Right kidney (tissue), 1 donor: ENCODE results near the gene OTULIN.

Experiments used
- DNase-seq: peaks from one replicate; pipeline ENCODE4 v3.0.0-alpha.2; 2016

OTULIN gene

GRCh38 chr5:14720236-14720923 is 55.9 kb downstream of the OTULIN start:
- no peak for DNase-seq

GRCh38 chr5:14721990-14722656 is 57.6 kb downstream of the OTULIN start:
- no peak for DNase-seq

GRCh38 chr5:14722923-14723322 is 58.4 kb downstream of the OTULIN start:
- DNase-seq = no peak

GRCh38 chr5:14723701-14724132 is 59.2 kb downstream of the OTULIN start:
- DNase-seq = no peak

- DNase-seq = no peak
Measured at GRCh38 chr5:14724633-14725032, 60.1 kb downstream of the OTULIN start.

GRCh38 chr5:14726066-14726838 is 61.7 kb downstream of the OTULIN start:
- no peak for DNase-seq

GRCh38 chr5:14727428-14727865 is 62.9 kb downstream of the OTULIN start:
- peak; percentile 46 for DNase-seq

GRCh38 chr5:14727928-14728458 is 63.5 kb downstream of the OTULIN start:
- no peak for DNase-seq

- DNase-seq = no peak
Measured at GRCh38 chr5:14728459-14728938, 64.0 kb downstream of the OTULIN start.

GRCh38 chr5:14729448-14730385 is 65.2 kb downstream of the OTULIN start:
- DNase-seq = no peak

- DNase-seq = no peak
Measured at GRCh38 chr5:14730466-14730865, 65.9 kb downstream of the OTULIN start.

GRCh38 chr5:14730881-14731280 is 66.4 kb downstream of the OTULIN start:
- no peak for DNase-seq

- no peak for DNase-seq
Measured at GRCh38 chr5:14732991-14733390, 68.5 kb downstream of the OTULIN start.

- no peak for DNase-seq
Measured at GRCh38 chr5:14733661-14734060, 69.1 kb downstream of the OTULIN start.

GRCh38 chr5:14734396-14734795 is 69.9 kb downstream of the OTULIN start:
- DNase-seq = no peak

GRCh38 chr5:14735944-14736343 is 71.4 kb downstream of the OTULIN start:
- no peak for DNase-seq

GRCh38 chr5:14737291-14737690 is 72.8 kb downstream of the OTULIN start:
- no peak for DNase-seq

- no peak for DNase-seq
Measured at GRCh38 chr5:14738050-14738449, 73.5 kb downstream of the OTULIN start.

- no peak for DNase-seq
Measured at GRCh38 chr5:14739538-14739937, 75.0 kb downstream of the OTULIN start.

GRCh38 chr5:14739981-14740380 is 75.5 kb downstream of the OTULIN start:
- no peak for DNase-seq

- no peak for DNase-seq
Measured at GRCh38 chr5:14741131-14741530, 76.6 kb downstream of the OTULIN start.
